ENCODE data around the gene EPG5. TPM values are rescaled to one million over a fixed set of nuclear protein-coding genes. Genes with fewer than 3 reads are reported as not detected.

EPG5 gene
- total and polyA plus RNA-seq, 2 donors (not counting 3 experiments of a cell fraction or from before 2014, with no cell fraction given) = 16.7 to 25.6 TPM

GRCh38 chr18:45997700-45998151, 30.6 kb upstream of the EPG5 start:
- H3K79me2 ChIP-seq (ENCODE audit: control insufficient read depth, insufficient read depth, low read length) = no peaks in the 10 kb centered on the region
- H2AFZ ChIP-seq (ENCODE audit: low read depth, low read length) = no peak overlapping the region
- no peaks in the 10 kb centered on the region for H3K27me3 ChIP-seq (ENCODE audit: control insufficient read depth in 2 of 2, insufficient read depth in 2 of 2, low read length in 2 of 2)
- POLR2A ChIA-PET = no interaction called here
- CTCF ChIA-PET = no interaction called here
- intact Hi-C loops (cut with micrococcal nuclease) = no loop called here
- peaks cover 7% of the 10 kb centered on the region for H3K4me1 ChIP-seq (ENCODE audit: control insufficient read depth, extremely low read depth, insufficient read depth, low read length)
- no peak overlapping the region for H3K4me2 ChIP-seq (ENCODE audit: insufficient read depth, low read length)
- dilution Hi-C loops (cut with MboI; ENCODE audit: extremely low pct_ligation_motif_present, low sequenced_read_pairs) = no loop called here
- H3K9me3 ChIP-seq (replicated peaks; ENCODE audit: control insufficient read depth, insufficient read depth, low read length) = no peaks in the 10 kb centered on the region
- H3K9ac ChIP-seq (replicated peaks; ENCODE audit: extremely low read depth, insufficient read depth, low read length) = no peak overlapping the region
- no peaks in the 10 kb centered on the region for H3K36me3 ChIP-seq (ENCODE audit: control insufficient read depth in 2 of 2, extremely low read depth in 1 of 2, insufficient read depth in 2 of 2, low read length in 2 of 2)
- H3K9me1 ChIP-seq (replicated peaks; ENCODE audit: control insufficient read depth, extremely low read depth, insufficient read depth, low read length) = no peaks in the 10 kb centered on the region
- H3K4me3 ChIP-seq (replicated peaks in 1 of 3; ENCODE audit: insufficient read depth in 1 of 3, low read depth in 1 of 3, low read length in 3 of 3) = no peak overlapping the region
- BruUV-seq (replicated peaks) = no TSS peak
- no peaks in the 10 kb centered on the region for H4K20me1 ChIP-seq (replicated peaks; ENCODE audit: control insufficient read depth, extremely low read depth, insufficient read depth, low read length)
- no peak overlapping the region for H3K27ac ChIP-seq (ENCODE audit: insufficient read depth, low read depth, low read length)
- DNase-seq (ENCODE audit: low read depth, low spot score) (no peak), FAIRE-seq (no peak)
- no peak for TF ChIP-seq FOS (IDR thresholded peaks at IDR 0.05; ENCODE audit: borderline replicate concordance, insufficient read depth, low read length)
- no peak for TF ChIP-seq JUN (IDR thresholded peaks at IDR 0.05; ENCODE audit: borderline replicate concordance, insufficient read depth, insufficient read length, low read depth)
- TF ChIP-seq GATA2 (IDR thresholded peaks at IDR 0.05; ENCODE audit: insufficient read depth, insufficient read length, low read depth, low read length) = no peak
- TF ChIP-seq MYC (IDR thresholded peaks at IDR 0.05; ENCODE audit: low read depth, low read length) = no peak
- no peak for TF ChIP-seq EZH2 (IDR thresholded peaks at IDR 0.05; ENCODE audit: borderline replicate concordance, low read depth, low read length, severe bottlenecking)
- no peak for TF ChIP-seq MAX (IDR thresholded peaks at IDR 0.05; ENCODE audit: insufficient read depth, insufficient read length)
- TF ChIP-seq CTCF (IDR thresholded peaks at IDR 0.05; ENCODE audit: extremely low read depth in 1 of 2, insufficient read depth in 1 of 2, low read depth in 1 of 2, low read length in 2 of 2) = no peak
- TF ChIP-seq POLR2A (IDR thresholded peaks at IDR 0.05; ENCODE audit: low read depth, low read length) = no peak
- TF ChIP-seq POLR2AphosphoS5 (IDR thresholded peaks at IDR 0.05; ENCODE audit: insufficient read depth, low read depth, low read length) = no peak
